Calu3 (cell line): ENCODE results near the gene ICA1L. TPM values are rescaled to one million over a fixed set of nuclear protein-coding genes. Genes with fewer than 3 reads are reported as not detected.
"Not testable (repeated sequence)": the region's sequence is repeated elsewhere in the genome, so short reads cannot be mapped to it uniquely, and the experiment has no call there.

Experiments
- BruUV-seq: library from RNA; stranded (reverse); fragments of 400-500 nt; replicated peaks from 2 replicates; lab custom pipeline; 2021; lab: Mats Ljungman, UMichigan
- CTCF ChIA-PET: fragments of 300-600 bp; sonication (Branson Sonifier 250); formaldehyde crosslinking; loops from one replicate; lab custom pipeline; 2022; ENCODE audit warnings: antibody characterized with exemption; lab: Charles Lee
- DNase-seq: peaks from one replicate; pipeline ENCODE4 v3.0.0; 2022
- H3K27ac Mint-ChIP-seq: one replicate; pipeline ENCODE4 v1.8.0; 2022; ENCODE audit warnings: mixed read lengths; ENCODE audit not compliant: unreplicated experiment
- H3K27me3 Mint-ChIP-seq: one replicate; pipeline ENCODE4 v1.8.0; 2022; ENCODE audit warnings: mixed read lengths; ENCODE audit not compliant: unreplicated experiment
- H3K36me3 Mint-ChIP-seq: one replicate; pipeline ENCODE4 v1.8.0; 2022; ENCODE audit warnings: mild to moderate bottlenecking, moderate library complexity, mixed read lengths; ENCODE audit not compliant: insufficient read depth, unreplicated experiment
- H3K4me1 Mint-ChIP-seq: one replicate; pipeline ENCODE4 v1.8.0; 2022; ENCODE audit warnings: mild to moderate bottlenecking, low read depth, mixed read lengths; ENCODE audit not compliant: unreplicated experiment
- H3K4me3 Mint-ChIP-seq: one replicate; pipeline ENCODE4 v1.8.0; 2022; ENCODE audit warnings: mild to moderate bottlenecking, low read depth, moderate library complexity, mixed read lengths; ENCODE audit not compliant: unreplicated experiment
- H3K9me3 Mint-ChIP-seq: one replicate; pipeline ENCODE4 v1.8.0; 2022; ENCODE audit warnings: low read depth, mixed read lengths; ENCODE audit not compliant: unreplicated experiment
- intact Hi-C: fragments of 100-400 bp; cut with micrococcal nuclease; formaldehyde crosslinking; loops from one replicate; pipeline ENCODE4 v1.10.0; 2022; ENCODE audit not compliant: unreplicated experiment
- total RNA-seq: library from RNA; stranded (reverse); gene quantifications from 2 replicates; pipeline ENCODE4 v1.2.3, GENCODE V29; 2022
- TF ChIP-seq, protein P1 (sequence below): fragments of 200-600 bp; IDR thresholded peaks from one replicate; pipeline ENCODE4 v1.8.0; 2022; ENCODE audit warnings: antibody characterized with exemption; ENCODE audit not compliant: unreplicated experiment

ICA1L gene
- total RNA-seq, 1 experiment from 2014 or later, result 1.3 TPM

- Mint-ChIP-seq H3K36me3 (peaks cover 33% of the 10 kb centered on the region), H3K9me3 (no peaks in the 10 kb centered on the region), H3K27ac (peak overlapping the region; percentile 94), H3K27me3 (no peaks in the 10 kb centered on the region), H3K4me1 (peaks cover 20% of the 10 kb centered on the region), H3K4me3 (peak overlapping the region; percentile 99)
- intact Hi-C loops, result no loop called here
- TF ChIP-seq, protein P1, sequence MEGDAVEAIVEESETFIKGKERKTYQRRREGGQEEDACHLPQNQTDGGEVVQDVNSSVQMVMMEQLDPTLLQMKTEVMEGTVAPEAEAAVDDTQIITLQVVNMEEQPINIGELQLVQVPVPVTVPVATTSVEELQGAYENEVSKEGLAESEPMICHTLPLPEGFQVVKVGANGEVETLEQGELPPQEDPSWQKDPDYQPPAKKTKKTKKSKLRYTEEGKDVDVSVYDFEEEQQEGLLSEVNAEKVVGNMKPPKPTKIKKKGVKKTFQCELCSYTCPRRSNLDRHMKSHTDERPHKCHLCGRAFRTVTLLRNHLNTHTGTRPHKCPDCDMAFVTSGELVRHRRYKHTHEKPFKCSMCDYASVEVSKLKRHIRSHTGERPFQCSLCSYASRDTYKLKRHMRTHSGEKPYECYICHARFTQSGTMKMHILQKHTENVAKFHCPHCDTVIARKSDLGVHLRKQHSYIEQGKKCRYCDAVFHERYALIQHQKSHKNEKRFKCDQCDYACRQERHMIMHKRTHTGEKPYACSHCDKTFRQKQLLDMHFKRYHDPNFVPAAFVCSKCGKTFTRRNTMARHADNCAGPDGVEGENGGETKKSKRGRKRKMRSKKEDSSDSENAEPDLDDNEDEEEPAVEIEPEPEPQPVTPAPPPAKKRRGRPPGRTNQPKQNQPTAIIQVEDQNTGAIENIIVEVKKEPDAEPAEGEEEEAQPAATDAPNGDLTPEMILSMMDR, result no peak
- no peak for DNase-seq
- CTCF ChIA-PET, result interaction anchor here (0.6 to 2.0 kb wide), 2 partner anchors 106 to 134 kb away, joined by 5 to 7 read pairs; no protein-coding TSS in a partner anchor
- BruUV-seq, result no TSS peak
Measured at GRCh38 chr2:202911203-202911511, 39.6 kb upstream of the ICA1L start.

DNA sequence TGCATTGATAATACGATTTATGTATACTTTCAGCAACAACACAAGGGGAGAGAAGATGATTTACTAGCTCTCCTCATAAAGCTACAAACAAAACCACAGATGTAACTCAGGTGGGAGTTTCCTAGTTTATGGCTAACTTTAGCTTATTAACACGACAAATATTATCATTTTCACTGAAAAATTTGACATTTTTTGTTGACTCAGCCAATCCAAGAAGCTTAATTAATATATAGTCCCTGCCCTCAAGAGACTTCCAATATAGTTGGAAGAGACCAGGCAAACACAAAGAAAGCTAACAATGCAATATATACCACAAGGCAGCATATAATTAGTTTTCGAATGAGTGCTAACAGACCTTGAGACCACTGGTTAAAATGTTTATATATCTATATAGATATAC, 39.1 kb upstream of the ICA1L start:
- Mint-ChIP-seq H3K36me3 (peaks cover 34% of the 10 kb centered on the region), H3K27ac (no peak overlapping the region), H3K4me1 (peaks cover 20% of the 10 kb centered on the region), H3K4me3 (peak overlapping the region; percentile 99), H3K27me3 (no peaks in the 10 kb centered on the region), H3K9me3 (no peaks in the 10 kb centered on the region)
- CTCF ChIA-PET, result interaction anchor here (0.5 to 2.0 kb wide), 3 partner anchors 107 to 1932 kb away, joined by 5 to 7 read pairs (median 6); no protein-coding TSS in a partner anchor
- intact Hi-C loops, result no loop called here
- TF ChIP-seq, protein P1, result no peak
- DNase-seq, result no peak
- no TSS peak for BruUV-seq

DNA sequence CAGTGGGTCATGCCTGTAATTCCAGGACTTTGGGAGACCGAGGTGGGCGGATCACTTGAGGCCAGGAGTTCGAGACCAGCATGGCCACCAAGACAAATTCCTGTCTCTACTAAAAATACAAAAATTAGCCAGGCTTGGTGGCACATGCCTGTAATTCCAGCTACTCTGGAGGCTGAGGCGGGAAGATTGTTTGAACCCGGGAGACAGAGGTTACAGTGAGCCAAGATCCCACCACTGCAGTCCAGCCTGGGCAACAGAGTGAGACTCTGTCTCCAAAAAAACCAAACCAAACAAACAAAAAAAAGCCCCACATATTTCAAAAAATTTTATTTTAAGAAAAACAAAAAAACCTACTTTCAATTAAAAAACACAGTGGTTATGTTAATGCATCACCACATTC, 38.7 kb upstream of the ICA1L start:
- intact Hi-C loops, H3K9me3 Mint-ChIP-seq, DNase-seq, H3K27me3 Mint-ChIP-seq, BruUV-seq: not testable (repeated sequence)
- CTCF ChIA-PET, result interaction anchor here (0.5 to 2.0 kb wide), 2 partner anchors 107 to 1932 kb away, joined by 6 to 7 read pairs; no protein-coding TSS in a partner anchor
- Mint-ChIP-seq H3K4me1 (peaks cover 20% of the 10 kb centered on the region), H3K4me3 (peak overlapping the region; percentile 99), H3K27ac (peak overlapping the region; percentile 20), H3K36me3 (peaks cover 38% of the 10 kb centered on the region)

DNA sequence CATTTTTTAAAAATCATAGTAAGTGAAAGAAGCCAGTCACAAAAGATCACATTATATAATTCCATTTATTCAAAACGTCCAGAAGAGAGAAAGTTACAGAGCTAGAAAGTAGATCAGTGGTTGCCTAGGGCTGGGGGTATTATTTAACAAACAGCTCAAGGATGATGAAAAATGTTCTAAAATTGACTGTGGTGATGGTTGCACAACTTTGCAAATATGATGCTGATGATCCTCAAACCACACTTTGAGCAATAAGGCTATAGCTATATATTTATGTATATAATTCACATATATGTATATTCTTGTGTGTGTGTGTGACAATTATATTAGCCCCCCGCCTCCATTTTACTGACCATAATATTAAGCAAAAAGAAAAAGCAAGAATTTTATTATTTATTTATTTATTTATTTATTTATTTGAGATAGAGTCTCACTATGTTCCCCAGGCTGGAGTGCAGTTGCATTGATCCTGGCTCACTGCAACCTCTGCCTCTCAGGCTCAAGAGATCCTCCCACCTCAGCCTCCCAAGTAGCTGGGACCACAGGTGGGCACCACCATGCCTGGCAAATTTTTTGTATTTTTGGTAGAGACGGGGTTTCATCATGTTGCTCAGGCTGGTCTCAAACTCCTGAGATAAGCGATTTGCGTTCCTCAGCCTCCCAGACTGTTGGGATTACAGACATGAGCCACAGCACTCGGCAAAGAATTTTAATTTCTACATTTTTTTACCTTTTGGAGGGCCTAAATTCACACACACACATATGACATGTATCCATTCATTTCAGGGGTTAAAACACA, 38.0 kb upstream of the ICA1L start:
- Mint-ChIP-seq H3K9me3 (peaks cover 5% of the 10 kb centered on the region), H3K36me3 (peaks cover 41% of the 10 kb centered on the region), H3K27me3 (no peaks in the 10 kb centered on the region), H3K4me1 (peaks cover 20% of the 10 kb centered on the region), H3K27ac (peak overlapping the region; percentile 20), H3K4me3 (peak overlapping the region; percentile 99)
- CTCF ChIA-PET, result no interaction called here
- DNase-seq, result no peak
- BruUV-seq, result no TSS peak
- TF ChIP-seq, protein P1, result no peak
- intact Hi-C loops, result no loop called here

GRCh38 chr2:202908186-202908585, 36.6 kb upstream of the ICA1L start:
- H3K9me3 Mint-ChIP-seq, result peaks cover 7% of the 10 kb centered on the region
- peaks cover 44% of the 10 kb centered on the region for H3K36me3 Mint-ChIP-seq
- H3K27me3 Mint-ChIP-seq, result no peaks in the 10 kb centered on the region
- no TSS peak for BruUV-seq
- peak overlapping the region; percentile 43 for H3K27ac Mint-ChIP-seq
- peaks cover 20% of the 10 kb centered on the region for H3K4me1 Mint-ChIP-seq
- TF ChIP-seq, protein P1, result no peak
- DNase-seq, result no peak
- intact Hi-C loops, result no loop called here
- no peak overlapping the region for H3K4me3 Mint-ChIP-seq
- CTCF ChIA-PET, result no interaction called here

DNA sequence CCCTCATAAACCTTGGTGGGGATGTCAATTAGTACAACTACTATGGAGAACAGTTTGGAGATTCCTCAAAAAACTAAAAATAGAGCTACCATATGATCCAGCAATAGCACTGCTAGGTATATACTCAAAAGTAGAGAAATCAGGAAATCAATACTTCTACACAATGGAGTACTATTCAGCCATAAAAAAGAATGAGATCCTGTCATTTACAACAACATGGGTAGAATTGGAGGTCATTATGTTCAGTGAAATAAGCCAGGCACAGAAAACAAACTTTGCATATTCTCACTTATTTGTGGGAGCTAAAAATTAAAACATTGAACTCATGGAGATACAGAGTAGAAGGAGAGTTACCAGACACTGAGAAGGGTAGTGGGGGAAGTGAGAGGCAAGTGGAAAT, 33.9 kb upstream of the ICA1L start:
- H3K27ac Mint-ChIP-seq, H3K27me3 Mint-ChIP-seq, H3K9me3 Mint-ChIP-seq, intact Hi-C loops, H3K4me3 Mint-ChIP-seq, CTCF ChIA-PET, DNase-seq, BruUV-seq: not testable (repeated sequence)
- Mint-ChIP-seq H3K36me3 (peaks cover 18% of the 10 kb centered on the region), H3K4me1 (peaks cover 20% of the 10 kb centered on the region)
